HEK293 (cell line): ENCODE data around the gene PLCE1.

Experiments
- CTCF ChIA-PET: fragments of 350-600 bp; formaldehyde crosslinking; extraction: SDS; loops from one replicate; lab custom pipeline; 2021; ENCODE audit warnings: antibody characterized with exemption; lab: Yijun Ruan, JAX
- POLR2A ChIA-PET: fragments of 300-600 bp; formaldehyde crosslinking; extraction: SDS; loops from one replicate; lab custom pipeline; 2020; ENCODE audit warnings: antibody characterized with exemption, inconsistent platforms; lab: Yijun Ruan, JAX
- H3K27ac ChIP-seq: fragments of 200-500 bp; sonication (Bioruptor generic); 2 replicates; pipeline ENCODE4 v1.5.1; 2014; ENCODE audit warnings: low read depth, low read length, control low read depth, inconsistent platforms; ENCODE audit errors: extremely low read depth
- H3K36me3 ChIP-seq, 2 experiments: fragments of 200-500 bp in 1 of 2; sonication (Bioruptor generic) in 1 of 2; 1 replicate in 1 of 2; 2 replicates in 1 of 2; pipeline ENCODE4 v1.5.1; 2014 to 2017; ENCODE audit warnings: inconsistent platforms in 2 of 2, low read length in 2 of 2; ENCODE audit not compliant: control insufficient read depth in 2 of 2, insufficient read depth in 1 of 2
- H3K4me1 ChIP-seq: fragments of 200-500 bp; sonication (Bioruptor generic); 2 replicates; pipeline ENCODE4 v1.5.1; 2014; ENCODE audit warnings: mild to moderate bottlenecking, low read length, inconsistent platforms; ENCODE audit not compliant: control insufficient read depth, insufficient read depth
- H3K4me3 ChIP-seq: 2 replicates; pipeline ENCODE4 v1.5.1; 2011; ENCODE audit warnings: low read depth, mild to moderate bottlenecking, control low read depth, low read length, moderate library complexity
- H3K9me3 ChIP-seq: fragments of 200-500 bp; sonication (Bioruptor generic); 2 replicates; pipeline ENCODE4 v1.5.1; 2014; ENCODE audit warnings: low read depth, low read length, inconsistent platforms; ENCODE audit not compliant: control insufficient read depth, insufficient read depth
- KLF1 ChIP-seq: fragments of 450-650 bp; formaldehyde crosslinking; IDR thresholded peaks from 2 replicates; pipeline ENCODE4 v1.5.1; 2016; ENCODE audit warnings: missing biosample characterization, missing genetic modification characterization
- ZBTB48 ChIP-seq: fragments of 450-650 bp; formaldehyde crosslinking; IDR thresholded peaks from 2 replicates; pipeline ENCODE4 v1.5.1; 2016; ENCODE audit warnings: missing biosample characterization, missing genetic modification characterization
- ZNF155 ChIP-seq: fragments of 450-650 bp; formaldehyde crosslinking; IDR thresholded peaks from 2 replicates; pipeline ENCODE4 v1.5.1; 2016; ENCODE audit warnings: missing biosample characterization, missing genetic modification characterization
- ZNF664 ChIP-seq: fragments of 450-650 bp; formaldehyde crosslinking; IDR thresholded peaks from 2 replicates; pipeline ENCODE4 v1.5.1; 2016; ENCODE audit warnings: missing biosample characterization, missing genetic modification characterization
- ZNF792 ChIP-seq: fragments of 450-650 bp; formaldehyde crosslinking; IDR thresholded peaks from 2 replicates; pipeline ENCODE4 v1.5.1; 2016; ENCODE audit warnings: missing biosample characterization, missing genetic modification characterization
- TF ChIP-seq, protein P1 (sequence below): fragments of 450-650 bp; formaldehyde crosslinking; IDR thresholded peaks from 2 replicates; pipeline ENCODE4 v1.5.1; 2017; ENCODE audit warnings: missing biosample characterization, missing genetic modification characterization
- TF ChIP-seq, protein P2 (sequence below): fragments of 450-650 bp; formaldehyde crosslinking; IDR thresholded peaks from 2 replicates; pipeline ENCODE4 v1.5.1; 2016; ENCODE audit warnings: missing biosample characterization, missing genetic modification characterization
- TF ChIP-seq, protein P3 (sequence below): fragments of 450-650 bp; formaldehyde crosslinking; IDR thresholded peaks from 2 replicates; pipeline ENCODE4 v1.5.1; 2016; ENCODE audit warnings: missing biosample characterization, missing genetic modification characterization
- TF ChIP-seq, protein P4 (sequence below): fragments of 450-650 bp; formaldehyde crosslinking; IDR thresholded peaks from 2 replicates; pipeline ENCODE4 v1.5.1; 2016; ENCODE audit warnings: missing biosample characterization, missing genetic modification characterization, borderline replicate concordance
- TF ChIP-seq, protein P5 (sequence below): fragments of 450-650 bp; formaldehyde crosslinking; IDR thresholded peaks from 2 replicates; pipeline ENCODE4; 2016; ENCODE audit warnings: missing biosample characterization, missing genetic modification characterization
- TF ChIP-seq, protein P6 (sequence below): fragments of 450-650 bp; formaldehyde crosslinking; optimal IDR thresholded peaks from 2 replicates; pipeline ENCODE3; 2016; ENCODE audit warnings: missing biosample characterization, mild to moderate bottlenecking, missing genetic modification characterization

PLCE1 gene

DNA sequence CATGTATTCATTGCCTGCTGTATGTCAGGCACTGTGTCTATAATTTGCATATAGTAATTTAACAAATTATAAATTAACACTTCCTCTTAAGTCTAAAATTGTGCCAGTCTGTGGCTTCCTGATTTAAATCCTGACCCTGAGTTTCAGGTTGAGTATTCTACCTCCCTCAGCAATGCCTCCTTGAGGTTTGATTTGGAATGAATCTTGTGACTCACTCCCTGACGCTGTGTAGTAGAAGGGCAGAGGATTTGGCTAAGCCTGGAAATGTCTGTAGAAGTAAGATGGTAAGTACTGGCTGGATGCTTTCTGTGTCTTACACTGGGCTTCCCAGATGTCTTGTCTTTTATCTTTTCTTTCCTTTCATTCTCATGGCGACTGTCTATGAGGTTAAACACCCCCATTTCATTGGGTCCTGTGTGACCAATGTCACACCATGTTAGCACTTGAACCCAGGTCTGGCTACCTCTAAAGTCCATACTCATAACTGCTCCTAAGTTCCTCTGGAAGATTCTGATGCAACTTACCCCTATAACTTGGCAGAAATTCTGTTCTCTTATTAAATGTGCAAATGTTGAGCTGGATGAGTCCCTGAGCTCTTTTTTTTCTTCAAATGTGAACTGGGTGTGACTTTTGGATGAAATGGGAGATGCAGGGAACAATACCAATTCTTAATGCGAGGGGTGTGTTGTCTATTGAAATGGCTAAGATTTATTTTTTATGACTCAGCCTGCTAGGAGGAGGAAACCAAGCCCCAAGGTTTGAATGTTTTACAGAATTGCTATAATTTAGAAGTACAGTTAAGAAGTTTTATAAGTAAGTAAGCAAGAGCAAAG lies 48.5 kb downstream of the PLCE1 start:
- H3K36me3 ChIP-seq, result no peaks in the 10 kb centered on the region
- POLR2A ChIA-PET, result no interaction called here
- no peak overlapping the region for H3K4me3 ChIP-seq
- H3K4me1 ChIP-seq, result peaks cover 3% of the 10 kb centered on the region
- H3K9me3 ChIP-seq, result no peaks in the 10 kb centered on the region
- CTCF ChIA-PET, result no interaction called here
- no peak overlapping the region for H3K27ac ChIP-seq
- 0 out of 2 replicates have a peak, but pooled peaks have one; percentile 56 for TF ChIP-seq ZNF792 (tag by site-specific recombination)
- TF ChIP-seq, protein P1, sequence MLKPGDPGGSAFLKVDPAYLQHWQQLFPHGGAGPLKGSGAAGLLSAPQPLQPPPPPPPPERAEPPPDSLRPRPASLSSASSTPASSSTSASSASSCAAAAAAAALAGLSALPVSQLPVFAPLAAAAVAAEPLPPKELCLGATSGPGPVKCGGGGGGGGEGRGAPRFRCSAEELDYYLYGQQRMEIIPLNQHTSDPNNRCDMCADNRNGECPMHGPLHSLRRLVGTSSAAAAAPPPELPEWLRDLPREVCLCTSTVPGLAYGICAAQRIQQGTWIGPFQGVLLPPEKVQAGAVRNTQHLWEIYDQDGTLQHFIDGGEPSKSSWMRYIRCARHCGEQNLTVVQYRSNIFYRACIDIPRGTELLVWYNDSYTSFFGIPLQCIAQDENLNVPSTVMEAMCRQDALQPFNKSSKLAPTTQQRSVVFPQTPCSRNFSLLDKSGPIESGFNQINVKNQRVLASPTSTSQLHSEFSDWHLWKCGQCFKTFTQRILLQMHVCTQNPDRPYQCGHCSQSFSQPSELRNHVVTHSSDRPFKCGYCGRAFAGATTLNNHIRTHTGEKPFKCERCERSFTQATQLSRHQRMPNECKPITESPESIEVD (tag by site-specific recombination), result peak; percentile 27; the same call in 1 of the 2 replicates
- TF ChIP-seq, protein P2, sequence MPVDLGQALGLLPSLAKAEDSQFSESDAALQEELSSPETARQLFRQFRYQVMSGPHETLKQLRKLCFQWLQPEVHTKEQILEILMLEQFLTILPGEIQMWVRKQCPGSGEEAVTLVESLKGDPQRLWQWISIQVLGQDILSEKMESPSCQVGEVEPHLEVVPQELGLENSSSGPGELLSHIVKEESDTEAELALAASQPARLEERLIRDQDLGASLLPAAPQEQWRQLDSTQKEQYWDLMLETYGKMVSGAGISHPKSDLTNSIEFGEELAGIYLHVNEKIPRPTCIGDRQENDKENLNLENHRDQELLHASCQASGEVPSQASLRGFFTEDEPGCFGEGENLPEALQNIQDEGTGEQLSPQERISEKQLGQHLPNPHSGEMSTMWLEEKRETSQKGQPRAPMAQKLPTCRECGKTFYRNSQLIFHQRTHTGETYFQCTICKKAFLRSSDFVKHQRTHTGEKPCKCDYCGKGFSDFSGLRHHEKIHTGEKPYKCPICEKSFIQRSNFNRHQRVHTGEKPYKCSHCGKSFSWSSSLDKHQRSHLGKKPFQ (tag by site-specific recombination), result peak; percentile 73
- TF ChIP-seq ZNF155 (tag by site-specific recombination), result no peak
- TF ChIP-seq, protein P3, sequence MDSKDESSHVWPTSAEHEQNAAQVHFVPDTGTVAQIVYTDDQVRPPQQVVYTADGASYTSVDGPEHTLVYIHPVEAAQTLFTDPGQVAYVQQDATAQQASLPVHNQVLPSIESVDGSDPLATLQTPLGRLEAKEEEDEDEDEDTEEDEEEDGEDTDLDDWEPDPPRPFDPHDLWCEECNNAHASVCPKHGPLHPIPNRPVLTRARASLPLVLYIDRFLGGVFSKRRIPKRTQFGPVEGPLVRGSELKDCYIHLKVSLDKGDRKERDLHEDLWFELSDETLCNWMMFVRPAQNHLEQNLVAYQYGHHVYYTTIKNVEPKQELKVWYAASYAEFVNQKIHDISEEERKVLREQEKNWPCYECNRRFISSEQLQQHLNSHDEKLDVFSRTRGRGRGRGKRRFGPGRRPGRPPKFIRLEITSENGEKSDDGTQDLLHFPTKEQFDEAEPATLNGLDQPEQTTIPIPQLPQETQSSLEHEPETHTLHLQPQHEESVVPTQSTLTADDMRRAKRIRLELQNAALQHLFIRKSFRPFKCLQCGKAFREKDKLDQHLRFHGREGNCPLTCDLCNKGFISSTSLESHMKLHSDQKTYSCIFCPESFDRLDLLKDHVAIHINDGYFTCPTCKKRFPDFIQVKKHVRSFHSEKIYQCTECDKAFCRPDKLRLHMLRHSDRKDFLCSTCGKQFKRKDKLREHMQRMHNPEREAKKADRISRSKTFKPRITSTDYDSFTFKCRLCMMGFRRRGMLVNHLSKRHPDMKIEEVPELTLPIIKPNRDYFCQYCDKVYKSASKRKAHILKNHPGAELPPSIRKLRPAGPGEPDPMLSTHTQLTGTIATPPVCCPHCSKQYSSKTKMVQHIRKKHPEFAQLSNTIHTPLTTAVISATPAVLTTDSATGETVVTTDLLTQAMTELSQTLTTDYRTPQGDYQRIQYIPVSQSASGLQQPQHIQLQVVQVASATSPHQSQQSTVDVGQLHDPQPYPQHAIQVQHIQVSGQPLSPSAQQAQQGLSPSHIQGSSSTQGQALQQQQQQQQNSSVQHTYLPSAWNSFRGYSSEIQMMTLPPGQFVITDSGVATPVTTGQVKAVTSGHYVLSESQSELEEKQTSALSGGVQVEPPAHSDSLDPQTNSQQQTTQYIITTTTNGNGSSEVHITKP (tag by site-specific recombination), result 0 out of 2 replicates have a peak, but pooled peaks have one; percentile 44
- 0 out of 2 replicates have a peak, but pooled peaks have one; percentile 21 for TF ChIP-seq ZBTB48
- TF ChIP-seq, protein P4, sequence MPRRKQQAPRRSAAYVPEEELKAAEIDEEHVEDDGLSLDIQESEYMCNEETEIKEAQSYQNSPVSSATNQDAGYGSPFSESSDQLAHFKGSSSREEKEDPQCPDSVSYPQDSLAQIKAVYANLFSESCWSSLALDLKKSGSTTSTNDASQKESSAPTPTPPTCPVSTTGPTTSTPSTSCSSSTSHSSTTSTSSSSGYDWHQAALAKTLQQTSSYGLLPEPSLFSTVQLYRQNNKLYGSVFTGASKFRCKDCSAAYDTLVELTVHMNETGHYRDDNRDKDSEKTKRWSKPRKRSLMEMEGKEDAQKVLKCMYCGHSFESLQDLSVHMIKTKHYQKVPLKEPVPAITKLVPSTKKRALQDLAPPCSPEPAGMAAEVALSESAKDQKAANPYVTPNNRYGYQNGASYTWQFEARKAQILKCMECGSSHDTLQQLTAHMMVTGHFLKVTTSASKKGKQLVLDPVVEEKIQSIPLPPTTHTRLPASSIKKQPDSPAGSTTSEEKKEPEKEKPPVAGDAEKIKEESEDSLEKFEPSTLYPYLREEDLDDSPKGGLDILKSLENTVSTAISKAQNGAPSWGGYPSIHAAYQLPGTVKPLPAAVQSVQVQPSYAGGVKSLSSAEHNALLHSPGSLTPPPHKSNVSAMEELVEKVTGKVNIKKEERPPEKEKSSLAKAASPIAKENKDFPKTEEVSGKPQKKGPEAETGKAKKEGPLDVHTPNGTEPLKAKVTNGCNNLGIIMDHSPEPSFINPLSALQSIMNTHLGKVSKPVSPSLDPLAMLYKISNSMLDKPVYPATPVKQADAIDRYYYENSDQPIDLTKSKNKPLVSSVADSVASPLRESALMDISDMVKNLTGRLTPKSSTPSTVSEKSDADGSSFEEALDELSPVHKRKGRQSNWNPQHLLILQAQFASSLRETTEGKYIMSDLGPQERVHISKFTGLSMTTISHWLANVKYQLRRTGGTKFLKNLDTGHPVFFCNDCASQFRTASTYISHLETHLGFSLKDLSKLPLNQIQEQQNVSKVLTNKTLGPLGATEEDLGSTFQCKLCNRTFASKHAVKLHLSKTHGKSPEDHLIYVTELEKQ (tag by site-specific recombination), result no peak
- TF ChIP-seq KLF1 (tag by site-specific recombination), result peak; percentile 33; the same call in 1 of the 2 replicates
- TF ChIP-seq, protein P5, sequence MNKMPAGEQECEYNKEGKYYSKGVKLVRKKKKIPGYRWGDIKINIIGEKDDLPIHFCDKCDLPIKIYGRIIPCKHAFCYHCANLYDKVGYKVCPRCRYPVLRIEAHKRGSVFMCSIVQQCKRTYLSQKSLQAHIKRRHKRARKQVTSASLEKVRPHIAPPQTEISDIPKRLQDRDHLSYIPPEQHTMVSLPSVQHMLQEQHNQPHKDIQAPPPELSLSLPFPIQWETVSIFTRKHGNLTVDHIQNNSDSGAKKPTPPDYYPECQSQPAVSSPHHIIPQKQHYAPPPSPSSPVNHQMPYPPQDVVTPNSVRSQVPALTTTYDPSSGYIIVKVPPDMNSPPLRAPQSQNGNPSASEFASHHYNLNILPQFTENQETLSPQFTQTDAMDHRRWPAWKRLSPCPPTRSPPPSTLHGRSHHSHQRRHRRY (tag by site-specific recombination), result no peak
- TF ChIP-seq, protein P6, sequence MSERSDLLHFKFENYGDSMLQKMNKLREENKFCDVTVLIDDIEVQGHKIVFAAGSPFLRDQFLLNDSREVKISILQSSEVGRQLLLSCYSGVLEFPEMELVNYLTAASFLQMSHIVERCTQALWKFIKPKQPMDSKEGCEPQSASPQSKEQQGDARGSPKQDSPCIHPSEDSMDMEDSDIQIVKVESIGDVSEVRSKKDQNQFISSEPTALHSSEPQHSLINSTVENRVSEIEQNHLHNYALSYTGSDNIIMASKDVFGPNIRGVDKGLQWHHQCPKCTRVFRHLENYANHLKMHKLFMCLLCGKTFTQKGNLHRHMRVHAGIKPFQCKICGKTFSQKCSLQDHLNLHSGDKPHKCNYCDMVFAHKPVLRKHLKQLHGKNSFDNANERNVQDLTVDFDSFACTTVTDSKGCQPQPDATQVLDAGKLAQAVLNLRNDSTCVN (tag by site-specific recombination), result no peak
- TF ChIP-seq ZNF664 (tag by site-specific recombination), result no peak
- TF ChIP-seq, all 188 proteins: peak for 6
